ENCODE data around the gene ADGRB2. TPM values are rescaled to one million over a fixed set of nuclear protein-coding genes. Genes with fewer than 3 reads are reported as not detected.
"Not testable (repeated sequence)": the region's sequence is repeated elsewhere in the genome, so short reads cannot be mapped to it uniquely, and the experiment has no call there.

ADGRB2 gene
- total RNA-seq, 4 donors from 2014 or later = 3.3 to 39.1 (median 17.2) TPM

- Histone ChIP-seq H3K4me1 (peaks cover 0 to 22% (median 16%) of the 10 kb centered on the region in 4 donors), H3K4me3 (no peak overlapping the region), H3K27ac (peak overlapping the region in 2 of 4 donors; percentile 21 to 39), H3K9me3 (no peaks in the 10 kb centered on the region), H3K36me3 (no peaks in the 10 kb centered on the region), H3K27me3 (no peaks in the 10 kb centered on the region)
- DNase-seq = no peak
- TF ChIP-seq POLR2A (IDR thresholded peaks at IDR 0.05) = no peak
- TF ChIP-seq, protein P1, sequence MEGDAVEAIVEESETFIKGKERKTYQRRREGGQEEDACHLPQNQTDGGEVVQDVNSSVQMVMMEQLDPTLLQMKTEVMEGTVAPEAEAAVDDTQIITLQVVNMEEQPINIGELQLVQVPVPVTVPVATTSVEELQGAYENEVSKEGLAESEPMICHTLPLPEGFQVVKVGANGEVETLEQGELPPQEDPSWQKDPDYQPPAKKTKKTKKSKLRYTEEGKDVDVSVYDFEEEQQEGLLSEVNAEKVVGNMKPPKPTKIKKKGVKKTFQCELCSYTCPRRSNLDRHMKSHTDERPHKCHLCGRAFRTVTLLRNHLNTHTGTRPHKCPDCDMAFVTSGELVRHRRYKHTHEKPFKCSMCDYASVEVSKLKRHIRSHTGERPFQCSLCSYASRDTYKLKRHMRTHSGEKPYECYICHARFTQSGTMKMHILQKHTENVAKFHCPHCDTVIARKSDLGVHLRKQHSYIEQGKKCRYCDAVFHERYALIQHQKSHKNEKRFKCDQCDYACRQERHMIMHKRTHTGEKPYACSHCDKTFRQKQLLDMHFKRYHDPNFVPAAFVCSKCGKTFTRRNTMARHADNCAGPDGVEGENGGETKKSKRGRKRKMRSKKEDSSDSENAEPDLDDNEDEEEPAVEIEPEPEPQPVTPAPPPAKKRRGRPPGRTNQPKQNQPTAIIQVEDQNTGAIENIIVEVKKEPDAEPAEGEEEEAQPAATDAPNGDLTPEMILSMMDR (IDR thresholded peaks at IDR 0.05) = no peak
Measured at GRCh38 chr1:31712068-31712467, 52.1 kb downstream of the ADGRB2 start.

DNA sequence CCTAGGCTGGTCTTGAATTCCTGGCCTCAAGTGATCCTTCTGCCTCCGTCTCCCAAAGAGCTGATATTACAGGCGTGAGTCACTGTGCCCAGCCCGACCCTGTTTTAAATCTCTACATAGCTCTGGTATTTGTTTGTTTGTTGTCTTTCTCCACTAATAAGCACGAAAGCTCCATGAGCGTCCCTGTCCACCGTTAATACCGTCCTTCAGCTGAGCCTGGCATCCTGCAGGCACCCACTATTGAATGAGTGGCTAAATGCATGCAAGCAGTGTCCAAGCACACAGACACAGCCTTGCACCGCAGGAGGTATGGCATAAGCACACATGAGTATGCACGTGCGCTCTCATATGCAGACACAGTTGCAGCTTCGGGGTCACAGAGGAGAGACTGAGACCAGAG is 55.8 kb downstream of the ADGRB2 start:
- Histone ChIP-seq H3K4me1 (peaks cover 0 to 23% (median 11%) of the 10 kb centered on the region in 4 donors), H3K9me3 (no peaks in the 10 kb centered on the region), H3K4me3 (no peak overlapping the region)

GRCh38 chr1:31707711-31708110 is 56.4 kb downstream of the ADGRB2 start:
- Histone ChIP-seq H3K36me3 (no peaks in the 10 kb centered on the region), H3K4me3 (no peak overlapping the region), H3K27me3 (no peaks in the 10 kb centered on the region), H3K27ac (no peak overlapping the region), H3K9me3 (no peaks in the 10 kb centered on the region), H3K4me1 (peaks cover 0 to 23% (median 11%) of the 10 kb centered on the region in 4 donors)
- peak in 1 of 3 donors; percentile 29 for DNase-seq
- no peak for TF ChIP-seq POLR2A (IDR thresholded peaks at IDR 0.05)
- TF ChIP-seq, protein P1 (IDR thresholded peaks at IDR 0.05) = no peak

More for the DNA sequence above, 55.8 kb downstream of the ADGRB2 start:
- Histone ChIP-seq H3K27me3 (no peaks in the 10 kb centered on the region), H3K36me3 (no peaks in the 10 kb centered on the region), H3K27ac (no peak overlapping the region)
- DNase-seq = no peak
- TF ChIP-seq, protein P1 (IDR thresholded peaks at IDR 0.05) = no peak
- TF ChIP-seq POLR2A (IDR thresholded peaks at IDR 0.05) = no peak

DNA sequence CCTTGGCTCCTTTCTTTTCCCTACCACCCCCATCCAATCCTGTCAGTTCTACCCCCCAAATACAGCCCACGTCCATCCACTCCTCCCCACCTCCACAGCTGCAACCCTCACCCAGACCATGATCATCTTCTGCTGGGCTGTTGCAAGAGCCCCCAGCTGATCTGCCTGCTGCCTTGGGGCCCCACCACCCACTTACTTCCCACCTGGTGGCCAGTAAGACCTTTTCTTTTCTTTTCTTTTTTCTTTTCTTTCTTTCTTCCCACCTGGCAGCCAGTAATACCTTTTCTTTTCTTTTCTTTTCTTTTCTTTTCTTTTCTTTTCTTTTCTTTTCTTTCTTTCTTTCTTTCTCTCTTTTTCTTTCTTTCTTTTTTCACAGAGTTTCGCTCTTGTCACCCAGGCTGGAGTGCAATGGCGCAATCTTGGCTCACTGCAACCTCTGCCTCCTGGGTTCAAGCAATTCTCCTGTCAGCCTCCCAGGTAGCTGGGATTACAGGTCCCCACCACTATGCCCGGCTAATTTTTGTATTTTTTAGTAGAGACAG is 57.0 kb downstream of the ADGRB2 start:
- not testable (repeated sequence) for DNase-seq, H3K9me3 ChIP-seq, H3K4me3 ChIP-seq, H3K27ac ChIP-seq, H3K36me3 ChIP-seq, H3K27me3 ChIP-seq
- H3K4me1 ChIP-seq = peaks cover 0 to 23% (median 11%) of the 10 kb centered on the region in 4 donors

- H3K36me3 ChIP-seq = no peaks in the 10 kb centered on the region
- no peak overlapping the region for H3K4me3 ChIP-seq
- no peak for DNase-seq
- TF ChIP-seq, protein P1 (IDR thresholded peaks at IDR 0.05) = no peak
- TF ChIP-seq POLR2A (IDR thresholded peaks at IDR 0.05) = no peak
- H3K9me3 ChIP-seq = no peaks in the 10 kb centered on the region
- no peak overlapping the region for H3K27ac ChIP-seq
- H3K27me3 ChIP-seq = no peaks in the 10 kb centered on the region
- peaks cover 0 to 23% (median 11%) of the 10 kb centered on the region in 4 donors for H3K4me1 ChIP-seq
Measured at GRCh38 chr1:31706384-31707058, 57.6 kb downstream of the ADGRB2 start.

DNA sequence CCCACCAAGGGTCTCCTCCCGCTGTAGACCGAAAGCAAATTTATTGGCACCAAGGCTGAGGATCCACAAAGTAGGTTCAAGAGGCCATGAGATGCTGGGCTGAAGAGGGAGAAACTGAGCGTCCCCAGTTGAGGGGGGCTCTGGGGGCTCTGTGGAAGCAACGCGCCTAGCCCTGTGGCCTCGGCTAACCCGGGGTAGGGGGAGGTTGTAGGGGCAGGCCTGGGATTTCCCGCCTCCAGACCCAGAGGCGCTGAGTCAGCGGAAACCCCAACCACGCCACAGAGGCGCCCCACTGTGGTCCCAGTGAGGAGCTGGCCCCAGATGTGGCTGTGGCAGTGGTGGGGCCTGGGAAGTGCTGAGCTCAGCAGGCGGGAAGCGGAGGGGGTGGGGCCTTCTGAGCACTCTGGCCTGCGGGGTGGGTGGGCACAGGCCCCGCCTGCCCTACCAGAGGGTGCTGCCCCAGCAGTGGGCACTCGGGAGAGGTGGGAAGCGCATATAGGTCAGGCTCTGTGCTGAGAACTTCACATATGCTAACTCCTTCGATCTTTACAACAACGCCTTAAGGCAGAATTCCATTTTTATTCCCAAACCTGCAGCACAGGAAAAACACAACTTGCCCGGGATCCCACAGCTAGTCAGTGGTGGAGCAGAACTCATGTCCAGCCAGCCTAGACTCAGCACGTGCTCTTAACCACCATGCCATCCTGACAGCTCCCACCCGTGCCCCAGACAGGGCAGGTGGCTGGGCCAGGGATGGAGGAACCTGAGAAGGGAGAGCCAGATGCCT is 58.9 kb downstream of the ADGRB2 start:
- Histone ChIP-seq H3K27me3 (no peaks in the 10 kb centered on the region), H3K9me3 (no peaks in the 10 kb centered on the region), H3K27ac (peak overlapping the region; percentile 67 to 88 (median 78)), H3K4me1 (peaks cover 0 to 34% (median 11%) of the 10 kb centered on the region in 4 donors), H3K36me3 (no peaks in the 10 kb centered on the region), H3K4me3 (peak overlapping the region in 2 of 4 donors; percentile 42)
- no peak for TF ChIP-seq POLR2A (IDR thresholded peaks at IDR 0.05)
- TF ChIP-seq, protein P1 (IDR thresholded peaks at IDR 0.05) = peak in 3 of 6 experiments; percentile 24 to 40 (median 31)
- peak; percentile 46 to 80 (median 67) for DNase-seq
